Smooth muscle cell (in vitro differentiated cells): ENCODE data around the gene ANKRD29. TPM values are rescaled to one million over a fixed set of nuclear protein-coding genes. Genes with fewer than 3 reads are reported as not detected.

Experiments
- DNase-seq: peaks from one replicate; lab custom pipeline; 2025; ENCODE audit not compliant: unreplicated experiment; lab: John Stamatoyannopoulos, UW
- H2AFZ ChIP-seq: fragments of 200-600 bp; sonication (generic); 2 replicates; pipeline ENCODE4 v1.6.0; 2016; ENCODE audit warnings: antibody characterized with exemption, low read depth, mild to moderate bottlenecking
- H3F3A ChIP-seq: fragments of 200-600 bp; sonication (generic); 2 replicates; pipeline ENCODE4 v1.6.0; 2017; ENCODE audit warnings: antibody characterized with exemption, low read depth
- H3K27ac ChIP-seq: fragments of 200-600 bp; sonication (generic); 2 replicates; pipeline ENCODE4 v1.5.1; 2016; ENCODE audit warnings: low read depth, mild to moderate bottlenecking
- H3K27me3 ChIP-seq: fragments of 200-600 bp; sonication (generic); 2 replicates; pipeline ENCODE4 v1.6.1; 2016; ENCODE audit warnings: low read depth, mild to moderate bottlenecking
- H3K36me3 ChIP-seq: fragments of 200-600 bp; sonication (generic); 2 replicates; pipeline ENCODE4 v1.5.1; 2016; ENCODE audit warnings: low read depth
- H3K4me1 ChIP-seq: fragments of 200-600 bp; sonication (generic); 2 replicates; pipeline ENCODE4 v1.5.1; 2016; ENCODE audit warnings: low read depth
- H3K4me2 ChIP-seq: fragments of 200-600 bp; sonication (generic); 2 replicates; pipeline ENCODE4 v1.6.0; 2016; ENCODE audit warnings: mild to moderate bottlenecking
- H3K4me3 ChIP-seq: fragments of 200-600 bp; sonication (generic); 2 replicates; pipeline ENCODE4 v1.5.1; 2016; ENCODE audit warnings: mild to moderate bottlenecking
- H3K79me2 ChIP-seq: fragments of 200-600 bp; sonication (generic); 2 replicates; pipeline ENCODE4 v1.6.0; 2016; ENCODE audit warnings: low read depth, mild to moderate bottlenecking
- H3K9ac ChIP-seq: fragments of 200-600 bp; sonication (generic); 2 replicates; pipeline ENCODE4 v1.6.0; 2016; ENCODE audit warnings: low read depth
- H3K9me3 ChIP-seq: fragments of 200-600 bp; sonication (generic); replicated peaks from 2 replicates; pipeline ENCODE4 v1.5.1; 2016; ENCODE audit warnings: low read depth
- H4K20me1 ChIP-seq: fragments of 200-600 bp; sonication (generic); 2 replicates; pipeline ENCODE4 v1.6.0; 2016; ENCODE audit warnings: low read depth
- WGBS: methylation state at CpG from one replicate; pipeline ENCODE4 v1.1.7; 2016; ENCODE audit warnings: low lambda C conversion rate; 5-methylcytosine and 5-hydroxymethylcytosine counted together
- polyA plus RNA-seq: library from polyadenylated mRNA; unstranded; fragments of >200 nt; fragmentation: Nextera tagmentation; extraction: Ambion mirVana; gene quantifications from 2 replicates; pipeline ENCODE4 v1.2.1, GENCODE V29; 2016
- total RNA-seq: library from RNA; depleted of rRNA; stranded (reverse); fragments of >200 nt; gene quantifications from 2 replicates; pipeline ENCODE4 v1.2.3, GENCODE V29; 2014
- TF ChIP-seq, protein P1 (sequence below): fragments of 200-600 bp; sonication (generic); IDR thresholded peaks from 2 replicates; pipeline ENCODE4 v1.5.1; 2017; ENCODE audit warnings: borderline replicate concordance, mild to moderate bottlenecking, antibody characterized with exemption; ENCODE audit not compliant: insufficient read depth, poor library complexity, severe bottlenecking

Gene ANKRD29
- total and polyA plus RNA-seq, 2 experiments from 2014 or later: 0.36 TPM; not detected in 1

DNA sequence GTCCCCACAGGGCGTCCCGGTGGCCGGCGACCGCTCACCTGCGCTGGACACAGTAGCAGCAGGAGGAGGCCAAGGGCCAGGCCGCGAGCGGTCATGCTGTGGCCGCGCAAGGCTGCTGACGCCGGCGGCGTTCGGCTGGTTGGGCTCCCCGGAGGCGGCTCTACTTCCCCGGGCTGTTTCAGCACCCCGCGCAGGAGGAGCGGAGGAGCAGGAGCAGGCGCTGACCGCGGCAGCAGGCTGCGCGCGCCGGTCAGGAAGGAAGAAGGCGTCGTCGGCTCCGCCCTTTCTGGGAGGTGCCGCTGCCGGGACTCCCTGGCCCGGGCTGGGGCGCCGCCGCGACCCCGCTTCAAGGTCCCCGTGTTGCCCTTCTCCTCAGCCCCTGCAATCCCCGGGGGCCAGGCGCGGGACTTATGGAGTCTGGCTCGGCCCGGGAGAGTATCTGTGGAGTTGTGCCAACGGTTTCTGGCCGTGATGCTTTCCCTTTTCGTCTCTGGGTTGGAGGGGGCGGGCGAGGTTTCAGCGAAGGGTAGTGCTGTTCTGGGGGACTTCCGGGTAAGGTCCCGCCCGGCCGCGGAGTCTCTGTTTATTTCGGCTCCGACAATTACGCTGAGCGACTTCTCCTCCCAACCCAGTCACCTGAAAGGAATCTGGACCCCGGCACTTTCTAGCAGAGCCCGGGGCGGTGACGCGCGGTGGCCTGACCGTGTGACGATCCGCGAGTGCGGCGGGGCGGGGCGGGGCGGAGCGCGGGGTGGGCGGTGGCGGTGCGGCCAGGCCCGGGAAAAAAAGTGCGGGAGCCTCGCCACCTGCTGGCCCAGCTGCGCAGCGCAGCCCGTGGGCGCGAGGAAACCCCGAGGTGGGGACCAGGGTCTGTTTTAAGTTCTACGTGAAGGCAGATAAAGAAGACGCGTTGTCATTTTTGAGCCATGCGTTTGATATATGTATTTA, 76.2 kb downstream of the ANKRD29 start, which contains the start of gene NPC1:
Gene NPC1 (minus strand): TSS at position 258 of the 948 bp plus-strand sequence. CDS start 163 bp downstream, at position 95.
- H3K4me1 ChIP-seq: peaks cover 16% of the 10 kb centered on the region

DNA sequence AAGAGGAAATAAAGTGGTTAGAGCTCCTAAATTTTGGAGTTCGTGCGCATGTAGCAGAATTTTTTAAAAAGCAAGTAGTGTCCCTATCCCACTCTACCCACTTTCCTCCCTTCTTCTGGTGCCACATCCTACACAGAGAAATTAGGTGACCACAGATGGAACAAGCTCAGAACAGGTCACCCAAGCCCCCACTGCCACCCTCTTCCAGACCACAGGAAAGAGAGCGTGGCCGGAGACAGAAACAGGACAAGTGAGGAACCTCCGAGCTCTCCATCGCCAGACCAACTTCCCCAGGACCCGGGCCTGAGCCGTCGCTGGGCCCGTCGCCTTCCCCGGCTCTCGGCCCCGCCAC, 76.8 kb downstream of the ANKRD29 start:
- WGBS: 0% methylated on average over 14 of the region's 14 CpGs

More for the DNA sequence above, 76.2 kb downstream of the ANKRD29 start, which contains the start of gene NPC1:
- H3K4me3 ChIP-seq: peak within 1 kb of the TSS; percentile 87
- peak within 1 kb of the TSS; percentile 99 for H3K9ac ChIP-seq
- peak; percentile 92 for DNase-seq
- WGBS: 1% methylated on average over 94 of the region's 95 CpGs
- TF ChIP-seq, protein P1, sequence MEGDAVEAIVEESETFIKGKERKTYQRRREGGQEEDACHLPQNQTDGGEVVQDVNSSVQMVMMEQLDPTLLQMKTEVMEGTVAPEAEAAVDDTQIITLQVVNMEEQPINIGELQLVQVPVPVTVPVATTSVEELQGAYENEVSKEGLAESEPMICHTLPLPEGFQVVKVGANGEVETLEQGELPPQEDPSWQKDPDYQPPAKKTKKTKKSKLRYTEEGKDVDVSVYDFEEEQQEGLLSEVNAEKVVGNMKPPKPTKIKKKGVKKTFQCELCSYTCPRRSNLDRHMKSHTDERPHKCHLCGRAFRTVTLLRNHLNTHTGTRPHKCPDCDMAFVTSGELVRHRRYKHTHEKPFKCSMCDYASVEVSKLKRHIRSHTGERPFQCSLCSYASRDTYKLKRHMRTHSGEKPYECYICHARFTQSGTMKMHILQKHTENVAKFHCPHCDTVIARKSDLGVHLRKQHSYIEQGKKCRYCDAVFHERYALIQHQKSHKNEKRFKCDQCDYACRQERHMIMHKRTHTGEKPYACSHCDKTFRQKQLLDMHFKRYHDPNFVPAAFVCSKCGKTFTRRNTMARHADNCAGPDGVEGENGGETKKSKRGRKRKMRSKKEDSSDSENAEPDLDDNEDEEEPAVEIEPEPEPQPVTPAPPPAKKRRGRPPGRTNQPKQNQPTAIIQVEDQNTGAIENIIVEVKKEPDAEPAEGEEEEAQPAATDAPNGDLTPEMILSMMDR: peak; percentile 79
- H3F3A ChIP-seq: no peaks in the 10 kb centered on the region
- peak within 1 kb of the TSS; percentile 93 for H3K4me2 ChIP-seq
- peaks cover 44% of the 10 kb centered on the region for H3K79me2 ChIP-seq
- peak within 1 kb of the TSS; percentile 100 for H3K27ac ChIP-seq
- peaks cover 32% of the 10 kb centered on the region for H4K20me1 ChIP-seq
- H3K27me3 ChIP-seq: no peaks in the 10 kb centered on the region
- H2AFZ ChIP-seq: peak within 1 kb of the TSS; percentile 66
- H3K9me3 ChIP-seq: no peaks in the 10 kb centered on the region
- no peaks in the 10 kb centered on the region for H3K36me3 ChIP-seq

DNA sequence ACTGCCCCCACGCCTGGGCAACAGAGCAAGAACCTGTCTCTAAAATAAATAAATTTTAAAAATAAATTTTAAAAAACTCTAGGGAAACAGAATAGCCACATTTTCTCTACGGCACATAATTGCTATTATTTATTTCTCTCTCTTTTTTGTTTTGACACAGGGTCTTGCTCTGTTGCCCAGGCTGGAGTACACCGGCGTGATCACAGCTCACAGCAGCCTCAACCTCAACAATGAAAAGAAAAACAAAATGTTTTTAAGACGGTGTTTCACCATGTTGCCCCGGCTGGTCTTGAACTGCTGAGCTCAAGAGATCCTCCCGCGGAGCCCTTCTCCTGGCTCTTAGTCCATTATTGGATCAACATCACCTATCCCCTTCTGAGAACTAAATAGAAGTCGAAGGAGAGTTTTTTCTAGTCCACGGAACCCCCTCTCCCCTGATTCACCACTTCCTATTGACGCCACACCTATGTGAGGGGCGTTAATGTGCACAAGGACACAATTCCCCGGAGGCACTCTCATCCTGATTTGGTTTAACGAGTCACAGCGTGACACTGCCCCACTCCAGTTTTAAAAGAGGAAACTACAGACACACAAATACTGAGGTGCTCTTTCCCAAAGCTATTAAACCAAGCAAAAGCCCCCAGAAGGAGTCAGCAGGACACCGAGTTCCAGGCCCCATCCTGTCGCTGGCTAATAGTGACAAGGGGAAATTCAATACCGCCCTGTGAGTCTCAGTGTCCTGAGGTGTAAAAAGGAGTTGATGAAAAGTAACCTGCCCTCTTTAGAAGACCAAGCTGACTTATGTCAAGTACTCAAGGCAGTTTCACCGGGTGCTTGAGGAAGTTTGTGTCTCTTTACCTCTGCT, 77.5 kb downstream of the ANKRD29 start:
- peak overlapping the region; percentile 87 for H3K4me3 ChIP-seq
- peaks cover 16% of the 10 kb centered on the region for H3K4me1 ChIP-seq
- H3F3A ChIP-seq: no peaks in the 10 kb centered on the region
- TF ChIP-seq, protein P1: no peak
- no peaks in the 10 kb centered on the region for H3K36me3 ChIP-seq
- peak overlapping the region; percentile 93 for H3K4me2 ChIP-seq
- H3K9ac ChIP-seq: peak overlapping the region; percentile 99
- no peaks in the 10 kb centered on the region for H3K9me3 ChIP-seq
- WGBS: 23% methylated on average over 19 of the region's 19 CpGs
- H3K27me3 ChIP-seq: no peaks in the 10 kb centered on the region
- peak overlapping the region; percentile 100 for H3K27ac ChIP-seq
- H4K20me1 ChIP-seq: peaks cover 45% of the 10 kb centered on the region
- DNase-seq: no peak
- no peak overlapping the region for H2AFZ ChIP-seq
- peaks cover 52% of the 10 kb centered on the region for H3K79me2 ChIP-seq

More for the DNA sequence above, 76.8 kb downstream of the ANKRD29 start:
- H3K4me1 ChIP-seq: peaks cover 16% of the 10 kb centered on the region
- no peaks in the 10 kb centered on the region for H3F3A ChIP-seq
- no peak overlapping the region for H2AFZ ChIP-seq
- H3K9ac ChIP-seq: peak overlapping the region; percentile 99
- H3K9me3 ChIP-seq: no peaks in the 10 kb centered on the region
- peaks cover 48% of the 10 kb centered on the region for H3K79me2 ChIP-seq
- no peaks in the 10 kb centered on the region for H3K36me3 ChIP-seq
- H3K4me2 ChIP-seq: peak overlapping the region; percentile 93
- H3K27ac ChIP-seq: peak overlapping the region; percentile 100
- no peak for DNase-seq
- peaks cover 39% of the 10 kb centered on the region for H4K20me1 ChIP-seq
- no peaks in the 10 kb centered on the region for H3K27me3 ChIP-seq
- H3K4me3 ChIP-seq: peak overlapping the region; percentile 87
- TF ChIP-seq, protein P1: no peak
